Activated CD4-positive, alpha-beta T cell treated with anti-CD3 and anti-CD28 coated beads, Interleukin-2, amount 10 ng/mL, durations not matched to agents 24 days and 14 days (primary cell): ENCODE results near the gene MAP2K7. TPM values are rescaled to one million over a fixed set of nuclear protein-coding genes. Genes with fewer than 3 reads are reported as not detected.

Source experiments
- DNase-seq: peaks from one replicate; pipeline ENCODE4 v3.0.0; 2022
- H3K27ac Mint-ChIP-seq: one replicate; pipeline ENCODE4 v1.8.0; 2022; ENCODE audit warnings: mild to moderate bottlenecking, mixed read lengths
- H3K27me3 Mint-ChIP-seq: one replicate; pipeline ENCODE4 v1.8.0; 2022; ENCODE audit warnings: mixed read lengths
- H3K36me3 Mint-ChIP-seq: one replicate; pipeline ENCODE4 v1.8.0; 2022; ENCODE audit warnings: low read depth, mild to moderate bottlenecking, mixed read lengths
- H3K4me1 Mint-ChIP-seq: one replicate; pipeline ENCODE4 v1.8.0; 2021; ENCODE audit warnings: mixed read lengths
- H3K4me3 Mint-ChIP-seq: one replicate; pipeline ENCODE4 v1.8.0; 2022; ENCODE audit warnings: mild to moderate bottlenecking, moderate library complexity, mixed read lengths
- H3K9me3 Mint-ChIP-seq: one replicate; pipeline ENCODE4 v1.8.0; 2021; ENCODE audit warnings: mixed read lengths
- intact Hi-C: fragments of 100-400 bp; cut with micrococcal nuclease; formaldehyde crosslinking; loops from one replicate; pipeline ENCODE4 v1.15.1; 2023
- total RNA-seq: library from RNA; stranded (reverse); gene quantifications from 2 replicates; pipeline ENCODE4 v1.2.3, GENCODE V29; 2022

The MAP2K7 gene
- total RNA-seq, 1 donor from 2014 or later: 46.7 TPM

DNA sequence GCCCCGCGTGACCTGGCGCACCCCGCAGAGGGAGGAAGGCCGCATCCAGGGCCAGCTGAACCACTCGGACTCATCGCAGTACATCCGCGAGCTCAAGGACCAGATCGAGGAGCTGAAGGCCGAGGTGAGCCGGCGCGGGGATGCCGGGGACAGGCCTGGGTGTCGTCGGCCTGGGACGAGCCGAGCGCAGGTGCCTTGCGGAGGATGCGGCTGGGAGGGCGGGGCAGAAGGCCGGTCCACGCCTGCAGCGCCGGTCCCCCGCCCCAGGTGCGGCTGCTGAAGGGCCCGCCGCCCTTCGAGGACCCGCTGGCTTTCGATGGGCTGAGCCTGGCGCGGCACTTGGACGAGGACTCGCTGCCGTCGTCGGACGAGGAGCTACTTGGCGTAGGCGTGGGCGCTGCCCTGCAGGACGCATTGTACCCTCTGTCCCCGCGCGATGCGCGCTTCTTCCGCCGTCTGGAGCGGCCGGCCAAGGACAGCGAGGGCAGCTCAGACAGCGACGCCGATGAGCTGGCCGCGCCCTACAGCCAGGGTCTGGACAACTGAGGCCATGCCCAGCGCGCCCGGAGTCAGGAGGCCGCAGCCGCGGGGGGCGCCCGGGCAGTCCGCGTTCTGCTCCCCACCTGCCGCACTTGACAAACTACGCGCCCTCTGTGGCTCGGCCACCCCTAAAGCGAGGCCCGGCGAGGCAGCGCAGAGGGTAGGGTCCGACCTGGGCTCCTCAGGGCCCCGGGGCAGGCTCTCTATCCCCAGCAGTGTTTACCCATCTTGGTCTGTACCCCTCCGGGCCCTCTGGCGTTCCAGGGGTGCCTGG lies 40.3 kb upstream of the MAP2K7 start:
- Mint-ChIP-seq H3K27ac (no peak overlapping the region), H3K4me1 (peaks cover 9% of the 10 kb centered on the region), H3K27me3 (peaks cover 30% of the 10 kb centered on the region), H3K9me3 (no peaks in the 10 kb centered on the region), H3K36me3 (no peaks in the 10 kb centered on the region), H3K4me3 (peak overlapping the region; percentile 28)
- intact Hi-C loops: no loop called here
- no peak for DNase-seq

DNA sequence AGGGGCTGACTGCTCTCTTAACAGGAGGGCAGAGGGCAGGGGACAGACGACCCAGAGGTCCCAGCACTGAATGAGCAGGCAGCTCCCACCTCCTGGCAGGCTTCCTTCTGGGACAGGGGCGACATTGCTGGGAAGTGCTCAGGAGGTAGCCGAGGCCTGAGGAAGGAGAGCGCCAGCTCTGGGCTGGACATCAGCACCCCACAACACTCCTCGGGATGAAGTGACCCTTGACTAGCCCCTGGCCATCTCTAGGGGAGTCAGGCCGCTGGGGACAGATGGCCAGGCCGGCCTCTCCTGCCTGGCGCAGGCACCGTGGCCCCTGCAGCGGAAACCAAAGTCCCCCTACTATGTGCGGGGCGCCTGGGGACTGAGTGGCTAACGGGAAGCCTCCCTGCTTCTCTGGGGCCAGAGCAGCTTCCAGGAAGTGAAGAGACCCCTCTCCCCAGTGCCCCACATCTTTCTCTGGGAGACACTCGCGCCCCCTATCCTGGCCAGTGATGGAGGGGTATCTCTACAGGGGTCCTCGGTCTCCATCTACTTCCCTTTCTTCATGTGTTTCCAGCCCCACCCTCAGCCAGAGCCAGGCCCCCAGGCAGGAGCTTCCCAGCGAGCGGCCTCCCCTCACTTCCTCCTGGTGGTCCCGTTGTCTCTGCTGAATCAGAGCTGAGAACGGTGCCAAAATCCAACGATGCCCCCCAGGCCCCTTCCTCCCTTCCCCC lies 39.5 kb upstream of the MAP2K7 start:
- no peak for DNase-seq

DNA sequence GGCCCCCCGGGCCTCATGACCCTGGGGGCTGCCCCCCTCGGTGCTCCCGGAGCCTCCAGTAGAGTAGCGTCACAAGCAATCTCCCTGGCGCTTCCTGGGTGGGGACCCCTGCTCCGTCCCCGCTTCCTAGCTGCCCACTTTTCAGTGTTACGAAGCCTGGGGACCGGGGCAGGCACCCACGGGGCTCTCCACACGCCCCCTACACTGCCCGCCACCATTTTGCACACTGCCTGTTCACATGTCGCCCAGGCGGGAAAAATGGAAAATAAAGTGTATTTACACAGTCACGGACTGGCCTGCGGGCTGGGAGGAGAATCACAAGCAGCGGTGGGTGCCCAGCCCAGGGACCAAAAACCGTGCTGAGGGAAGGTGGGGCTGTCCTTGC lies 39.0 kb upstream of the MAP2K7 start:
- intact Hi-C loops: no loop called here
- Mint-ChIP-seq H3K36me3 (no peaks in the 10 kb centered on the region), H3K27me3 (peaks cover 30% of the 10 kb centered on the region), H3K4me1 (peaks cover 14% of the 10 kb centered on the region), H3K4me3 (no peak overlapping the region), H3K27ac (no peak overlapping the region), H3K9me3 (no peaks in the 10 kb centered on the region)
- no peak for DNase-seq

More for the DNA sequence above, 39.5 kb upstream of the MAP2K7 start:
- peak overlapping the region; percentile 28 for H3K4me3 Mint-ChIP-seq
- peaks cover 14% of the 10 kb centered on the region for H3K4me1 Mint-ChIP-seq
- no peaks in the 10 kb centered on the region for H3K36me3 Mint-ChIP-seq
- H3K27ac Mint-ChIP-seq: no peak overlapping the region
- no peaks in the 10 kb centered on the region for H3K9me3 Mint-ChIP-seq
- intact Hi-C loops: no loop called here
- H3K27me3 Mint-ChIP-seq: peaks cover 30% of the 10 kb centered on the region

DNA sequence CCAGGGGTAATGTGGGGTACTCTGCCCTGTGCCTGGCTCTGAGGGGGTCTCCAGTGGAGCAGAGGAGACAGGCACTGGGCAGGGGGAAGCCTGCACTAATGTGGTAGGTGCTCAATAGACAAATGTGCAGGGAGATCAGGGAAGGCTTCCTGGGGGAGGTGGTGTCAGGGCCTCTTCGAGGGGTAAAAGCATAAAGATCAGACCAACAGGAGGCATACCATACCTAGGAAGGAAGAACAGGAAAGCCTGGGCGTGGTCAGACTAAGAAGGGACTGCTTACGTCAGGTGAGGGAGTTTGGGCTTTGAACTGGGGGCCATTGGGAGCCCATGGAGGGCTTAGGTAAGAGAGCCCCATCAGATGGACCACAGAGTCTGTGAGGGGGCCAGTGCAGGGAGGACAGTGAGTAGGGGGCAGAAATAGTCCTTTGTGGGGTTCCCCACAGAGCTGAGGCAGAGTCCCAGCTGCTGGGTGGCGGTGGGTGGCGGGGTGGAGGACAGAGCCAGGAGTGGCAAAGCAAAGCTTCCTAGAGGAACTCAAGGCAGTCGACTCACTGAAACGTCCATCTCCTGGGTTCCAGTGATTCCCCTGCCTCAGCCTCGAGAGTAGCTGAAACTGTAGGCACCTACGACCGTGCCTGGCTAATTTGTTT lies 38.3 kb upstream of the MAP2K7 start:
- no peak for DNase-seq
- no peak overlapping the region for H3K27ac Mint-ChIP-seq
- H3K27me3 Mint-ChIP-seq: peaks cover 30% of the 10 kb centered on the region
- H3K4me1 Mint-ChIP-seq: peaks cover 14% of the 10 kb centered on the region
- intact Hi-C loops: no loop called here
- no peak overlapping the region for H3K4me3 Mint-ChIP-seq
- no peaks in the 10 kb centered on the region for H3K9me3 Mint-ChIP-seq
- H3K36me3 Mint-ChIP-seq: no peaks in the 10 kb centered on the region

DNA sequence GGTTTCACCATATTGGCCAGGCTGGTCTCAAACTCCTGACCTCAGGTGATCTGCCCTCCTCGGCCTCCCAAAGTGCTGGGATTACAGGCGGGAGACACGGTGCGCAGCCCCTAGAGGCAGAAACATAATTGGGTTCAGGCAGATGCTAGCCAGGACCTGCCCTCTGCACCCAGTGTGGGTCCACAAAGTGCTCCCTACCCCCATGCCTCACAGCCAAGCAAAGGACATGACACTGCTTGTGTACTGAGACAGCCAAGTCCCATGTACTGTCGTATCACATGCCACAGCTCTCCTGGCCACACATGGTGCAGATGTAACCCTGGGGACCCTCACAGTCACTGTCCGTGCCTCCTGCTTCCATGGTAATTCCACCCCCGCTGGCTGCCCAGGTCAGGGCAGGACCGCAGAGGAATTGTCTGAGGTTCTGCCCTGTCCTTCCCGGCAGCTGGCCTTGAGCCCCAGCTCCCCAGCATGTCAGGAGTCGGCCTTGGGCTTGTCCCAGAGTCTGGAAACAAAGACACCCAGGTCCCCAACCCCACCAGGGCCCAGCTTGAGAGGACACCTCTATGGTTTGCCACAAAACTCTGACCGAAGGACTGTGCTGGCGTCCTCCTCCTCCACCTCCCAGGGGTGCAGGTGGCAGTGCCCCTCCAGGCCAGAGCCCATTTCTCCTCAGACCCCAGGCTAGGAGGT lies 37.1 kb upstream of the MAP2K7 start:
- Mint-ChIP-seq H3K4me3 (no peak overlapping the region), H3K27me3 (peaks cover 27% of the 10 kb centered on the region), H3K4me1 (peaks cover 21% of the 10 kb centered on the region), H3K27ac (no peak overlapping the region), H3K9me3 (peaks cover 7% of the 10 kb centered on the region), H3K36me3 (no peaks in the 10 kb centered on the region)
- intact Hi-C loops: no loop called here
- no peak for DNase-seq

DNA sequence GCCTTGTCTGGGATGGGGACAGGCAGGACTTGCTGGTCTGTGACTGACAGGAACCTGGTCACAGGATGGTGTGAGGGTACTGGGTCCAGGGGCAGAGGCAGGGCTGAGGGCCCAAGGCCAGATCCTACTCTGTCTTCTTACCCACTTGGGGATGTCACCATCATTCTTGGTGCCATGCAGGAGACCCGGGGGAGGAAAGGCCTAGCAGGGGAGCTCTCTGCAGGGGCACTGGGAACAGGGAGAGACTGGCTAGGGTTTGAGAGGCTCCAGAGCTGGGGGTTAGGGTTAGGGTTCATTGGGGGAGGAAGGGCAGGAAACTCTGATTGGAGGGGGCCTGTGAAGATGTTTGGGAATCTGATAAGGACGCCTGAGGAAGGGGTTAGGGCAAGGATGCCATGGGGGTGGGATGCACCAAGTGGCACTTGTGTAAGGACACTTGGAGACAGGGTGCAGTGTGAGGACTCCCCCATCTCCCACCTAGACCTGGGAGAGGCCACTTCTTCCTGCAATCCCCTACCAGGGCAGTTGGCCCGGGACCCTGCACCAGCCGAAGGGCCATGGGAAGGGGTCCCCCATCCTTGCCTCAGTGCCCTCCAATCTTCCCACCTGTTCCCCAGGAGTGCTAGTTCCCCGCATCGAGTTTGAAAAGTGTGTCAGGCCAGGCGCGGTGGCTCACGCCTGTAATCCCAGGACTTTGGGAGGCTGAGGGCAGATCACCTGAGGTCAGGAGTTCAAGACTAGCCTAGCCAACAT lies 36.4 kb upstream of the MAP2K7 start:
- Mint-ChIP-seq H3K27ac (no peak overlapping the region), H3K4me3 (no peak overlapping the region), H3K27me3 (peaks cover 34% of the 10 kb centered on the region), H3K9me3 (peaks cover 9% of the 10 kb centered on the region), H3K4me1 (peaks cover 26% of the 10 kb centered on the region), H3K36me3 (no peaks in the 10 kb centered on the region)
- DNase-seq: no peak
- intact Hi-C loops: no loop called here

DNA sequence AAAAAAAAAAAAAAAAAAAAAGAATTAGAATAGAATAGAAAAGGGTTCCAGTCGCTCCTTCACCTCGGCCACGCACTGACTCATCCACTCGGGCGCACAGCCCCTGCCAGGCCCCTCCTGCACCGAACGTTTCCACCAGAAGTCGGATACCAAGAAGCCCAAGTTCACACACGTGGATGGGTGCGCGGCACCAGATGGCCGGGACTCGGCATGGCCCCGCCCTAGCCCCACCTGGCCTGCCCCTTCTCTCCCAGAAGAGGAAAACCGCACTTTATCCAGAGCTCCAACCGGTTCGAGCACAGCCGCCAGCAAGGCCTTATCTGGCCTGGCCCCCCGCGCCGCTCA lies 35.4 kb upstream of the MAP2K7 start:
- DNase-seq: no peak
- H3K36me3 Mint-ChIP-seq: no peaks in the 10 kb centered on the region

DNA sequence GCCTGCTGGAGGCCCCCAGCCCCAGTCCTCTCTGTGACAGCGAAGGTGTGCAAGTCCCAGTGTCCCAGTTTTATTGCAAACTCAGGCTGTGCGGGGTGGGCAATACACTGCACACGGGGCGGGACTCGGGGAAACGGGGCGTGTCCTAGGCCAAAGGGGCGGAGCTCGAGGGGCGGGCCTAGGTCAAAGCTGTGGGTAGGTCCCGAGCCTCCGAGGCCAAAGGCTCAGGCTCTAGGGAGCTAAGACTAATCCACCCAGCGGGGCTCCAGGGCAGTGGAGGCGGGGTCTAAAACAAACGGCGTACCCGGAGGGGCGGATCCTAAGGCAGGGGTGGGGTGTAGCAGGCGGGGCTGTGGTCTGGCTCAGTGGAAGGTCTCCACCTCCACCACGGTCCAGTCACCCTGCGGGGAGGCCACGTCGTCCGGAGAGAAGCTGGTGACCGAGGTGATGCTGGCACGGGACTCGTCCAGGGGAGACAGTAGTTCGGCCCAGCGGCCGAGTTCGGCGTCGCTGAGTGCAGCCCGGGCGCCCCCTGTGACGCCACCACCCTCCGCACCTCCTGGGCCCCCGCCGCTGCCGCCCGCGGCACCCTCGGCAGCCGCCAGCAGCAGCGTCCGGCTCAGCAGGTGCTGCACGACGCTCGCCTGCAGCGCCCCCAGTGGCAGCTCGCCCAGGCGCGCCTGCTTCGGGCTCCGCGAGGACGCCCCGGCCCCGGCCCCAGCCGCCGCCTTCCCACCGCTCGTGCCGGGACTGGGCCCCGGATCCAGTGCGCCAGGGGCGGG lies 34.8 kb upstream of the MAP2K7 start:
- peak; percentile 95 for DNase-seq
- H3K27ac Mint-ChIP-seq: peak overlapping the region; percentile 36
- intact Hi-C loops: loop anchor here (1.0 to 2.0 kb wide), 3 partner anchors 34 to 51 kb away; partner anchors contain the start of genes MAP2K7 and SNAPC2

More for the DNA sequence above, 35.4 kb upstream of the MAP2K7 start:
- H3K4me3 Mint-ChIP-seq: peak overlapping the region; percentile 80
- peaks cover 9% of the 10 kb centered on the region for H3K9me3 Mint-ChIP-seq
- intact Hi-C loops: loop anchor here (2.0 kb wide), 1 partner anchor 35 kb away; the partner anchor contains the start of gene MAP2K7
- H3K4me1 Mint-ChIP-seq: peaks cover 28% of the 10 kb centered on the region
- H3K27me3 Mint-ChIP-seq: peaks cover 38% of the 10 kb centered on the region
- no peak overlapping the region for H3K27ac Mint-ChIP-seq

DNA sequence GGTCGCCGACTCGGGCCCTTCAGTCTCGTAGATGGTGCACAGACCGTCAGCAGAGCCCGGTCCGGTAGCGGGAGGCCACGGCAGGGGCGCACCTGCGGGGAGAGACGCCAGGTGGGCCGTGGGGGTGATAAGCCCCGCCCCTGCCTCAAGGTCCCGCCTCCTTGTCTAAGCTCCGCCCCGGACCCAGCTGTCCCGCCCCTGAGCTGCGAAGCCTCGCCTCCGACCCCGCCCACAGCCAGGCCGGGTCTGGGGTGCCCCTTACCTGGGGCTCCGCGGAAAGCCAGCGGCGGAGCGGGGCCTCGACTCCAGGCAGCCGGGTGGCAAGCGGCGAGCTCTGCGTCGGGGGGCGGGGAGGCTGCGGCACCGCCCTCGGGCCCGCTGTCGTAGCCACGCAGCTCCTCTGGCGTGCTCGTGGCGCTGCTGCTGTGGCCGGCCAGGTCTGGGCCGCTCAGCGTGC lies 34.2 kb upstream of the MAP2K7 start:
- H3K27ac Mint-ChIP-seq: no peak overlapping the region

More for the DNA sequence above, 34.8 kb upstream of the MAP2K7 start:
- Mint-ChIP-seq H3K36me3 (no peaks in the 10 kb centered on the region), H3K27me3 (peaks cover 38% of the 10 kb centered on the region), H3K4me3 (peak overlapping the region; percentile 80), H3K9me3 (peaks cover 9% of the 10 kb centered on the region), H3K4me1 (peaks cover 30% of the 10 kb centered on the region)

DNA sequence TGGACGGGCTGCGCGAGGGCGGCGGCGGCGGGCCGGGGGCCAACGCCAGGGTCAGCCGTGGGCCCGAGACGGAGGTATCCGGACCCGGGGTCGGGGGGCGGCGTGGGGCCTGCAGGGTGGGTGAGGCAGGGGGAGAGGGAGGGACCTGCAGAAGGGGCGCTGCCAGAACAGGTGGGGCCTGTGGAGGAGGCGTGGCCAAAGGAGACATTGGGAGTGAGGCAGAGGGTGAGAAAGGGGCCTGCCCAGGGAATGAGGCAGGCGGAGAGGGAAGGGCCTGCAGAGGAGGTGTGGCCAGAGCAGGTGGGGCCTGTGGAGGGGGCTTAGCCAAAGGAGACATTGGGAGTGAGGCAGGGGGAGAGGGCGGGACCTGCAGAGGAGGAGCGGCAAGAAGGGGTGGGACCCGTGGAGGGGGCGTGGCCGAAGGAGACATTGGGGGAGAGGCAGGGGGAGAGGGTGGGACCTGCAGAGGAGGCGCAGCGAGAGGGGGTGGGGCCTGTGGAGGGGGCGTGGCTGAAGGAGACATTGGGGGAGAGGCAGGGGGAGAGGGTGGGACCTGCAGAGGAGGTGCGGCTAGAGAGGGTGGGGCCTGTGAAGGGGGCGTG lies 33.7 kb upstream of the MAP2K7 start:
- DNase-seq: peak; percentile 81
- Mint-ChIP-seq H3K4me1 (peaks cover 30% of the 10 kb centered on the region), H3K27me3 (peaks cover 39% of the 10 kb centered on the region), H3K4me3 (peak overlapping the region; percentile 58), H3K9me3 (peaks cover 9% of the 10 kb centered on the region), H3K27ac (no peak overlapping the region), H3K36me3 (no peaks in the 10 kb centered on the region)
- intact Hi-C loops: loop anchor here (1.0 to 2.0 kb wide), 3 partner anchors 33 to 50 kb away; partner anchors contain the start of genes MAP2K7 and SNAPC2

More for the DNA sequence above, 34.2 kb upstream of the MAP2K7 start:
- intact Hi-C loops: loop anchor here (1.0 to 2.0 kb wide), 3 partner anchors 33 to 51 kb away; partner anchors contain the start of genes MAP2K7 and SNAPC2
- DNase-seq: peak; percentile 93
- peaks cover 30% of the 10 kb centered on the region for H3K4me1 Mint-ChIP-seq
- H3K4me3 Mint-ChIP-seq: peak overlapping the region; percentile 74
- H3K9me3 Mint-ChIP-seq: peaks cover 9% of the 10 kb centered on the region
- no peaks in the 10 kb centered on the region for H3K36me3 Mint-ChIP-seq
- H3K27me3 Mint-ChIP-seq: peaks cover 38% of the 10 kb centered on the region

DNA sequence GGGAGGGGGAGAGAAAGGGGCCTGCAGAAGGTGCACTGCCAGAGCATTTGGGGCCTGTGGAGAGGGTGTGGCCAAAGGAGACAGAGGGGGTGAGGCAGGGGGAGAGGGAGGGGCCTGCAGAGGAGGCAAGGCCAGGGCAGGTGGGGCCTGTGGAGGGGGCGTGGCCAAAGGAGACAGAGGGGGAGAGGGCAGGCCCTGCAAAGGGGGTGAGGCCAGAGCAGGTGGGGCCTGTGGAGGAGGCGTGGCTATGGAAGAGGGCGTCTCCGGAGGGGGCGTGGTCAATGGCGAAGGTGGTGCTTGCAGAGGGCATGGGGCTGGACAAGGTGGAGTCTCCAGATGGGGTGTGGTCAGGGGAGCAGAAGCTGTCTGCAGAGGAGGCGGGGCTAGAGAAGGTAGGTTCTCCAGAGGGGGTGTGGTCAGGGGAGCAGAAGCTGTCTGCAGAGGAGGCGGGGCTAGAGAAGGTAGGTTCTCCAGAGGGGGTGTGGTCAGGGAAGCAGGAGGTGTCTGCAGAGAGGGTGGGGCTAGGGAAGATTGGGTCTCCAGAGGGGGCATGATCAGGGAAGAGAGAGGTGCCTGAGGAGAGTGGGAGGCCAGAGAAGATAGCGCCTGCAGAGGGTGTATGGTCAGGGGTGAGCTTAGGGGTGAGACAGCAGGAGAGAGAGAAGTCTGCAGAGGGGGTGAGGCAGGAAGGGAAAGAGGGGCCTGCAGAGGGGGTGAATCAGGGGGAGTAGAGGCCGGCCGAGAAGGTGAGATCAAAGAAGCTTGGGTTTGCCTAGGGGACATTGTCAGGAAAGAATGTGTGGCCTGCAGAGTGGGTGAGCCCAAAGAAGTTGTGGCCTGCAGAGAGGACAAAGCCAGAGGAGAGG lies 32.9 kb upstream of the MAP2K7 start:
- H3K27me3 Mint-ChIP-seq: peaks cover 42% of the 10 kb centered on the region
- H3K27ac Mint-ChIP-seq: no peak overlapping the region
- DNase-seq: peak; percentile 84
- peak overlapping the region; percentile 58 for H3K4me3 Mint-ChIP-seq
- no peaks in the 10 kb centered on the region for H3K36me3 Mint-ChIP-seq
- H3K4me1 Mint-ChIP-seq: peaks cover 26% of the 10 kb centered on the region
- intact Hi-C loops: no loop called here
- H3K9me3 Mint-ChIP-seq: peaks cover 9% of the 10 kb centered on the region
